HepG2 (cell line): Measurements from ENCODE around the gene THOC7.

Experiments used
- CTCF ChIP-seq: sonication (generic); formaldehyde crosslinking; IDR thresholded peaks from 2 replicates; pipeline ENCODE4 v1.5.0; 2020; ENCODE audit warnings: mild to moderate bottlenecking, missing genetic modification reagents, moderate library complexity
- EP300 ChIP-seq, 3 experiments: sonication (generic) in 1 of 3; formaldehyde crosslinking in 1 of 3; IDR thresholded peaks; 2 replicates each; pipeline versions ENCODE4 v1.5.1 to v1.6.1; 2011 to 2020; ENCODE audit warnings: low read depth in 2 of 3, low read length in 2 of 3, borderline replicate concordance in 1 of 3, improper control_type of control experiment in 1 of 3, mild to moderate bottlenecking in 1 of 3, missing genetic modification reagents in 1 of 3, moderate library complexity in 1 of 3
- ESRRA ChIP-seq: sonication (generic); formaldehyde crosslinking; IDR thresholded peaks from 2 replicates; pipeline ENCODE4 v1.5.1; 2020; ENCODE audit warnings: mild to moderate bottlenecking, low read depth, missing genetic modification reagents
- ETV6 ChIP-seq: sonication (generic); formaldehyde crosslinking; conservative IDR thresholded peaks from 2 replicates; pipeline ENCODE4 v1.4.0; 2020; ENCODE audit warnings: missing genetic modification reagents
- FOXC1 ChIP-seq: sonication (generic); formaldehyde crosslinking; IDR thresholded peaks from 2 replicates; pipeline ENCODE4 v1.8.0; 2022; ENCODE audit warnings: mild to moderate bottlenecking, missing genetic modification reagents, borderline replicate concordance
- GABPA ChIP-seq, 2 experiments: IDR thresholded peaks; 2 replicates each; pipeline ENCODE4 v1.6.1; 2011 to 2016; ENCODE audit warnings: low read depth in 2 of 2, low read length in 1 of 2, missing biosample characterization in 1 of 2, missing genetic modification characterization in 1 of 2
- JUNB ChIP-seq: sonication (generic); formaldehyde crosslinking; IDR thresholded peaks from 2 replicates; pipeline ENCODE4 v1.8.0; 2022; ENCODE audit warnings: missing genetic modification reagents, mild to moderate bottlenecking, borderline replicate concordance
- POGZ ChIP-seq: sonication (generic); formaldehyde crosslinking; IDR thresholded peaks from 2 replicates; pipeline ENCODE4 v1.4.0; 2020; ENCODE audit warnings: mild to moderate bottlenecking, missing genetic modification reagents
- TCF12 ChIP-seq, 2 experiments: fragments of 450-650 bp in 1 of 2; sonication (generic) in 1 of 2; formaldehyde crosslinking in 1 of 2; IDR thresholded peaks; 2 replicates each; pipeline versions ENCODE4 v1.6.1 to v1.8.0; 2017 to 2022; ENCODE audit warnings: antibody characterized with exemption in 1 of 2, mild to moderate bottlenecking in 1 of 2, missing genetic modification reagents in 1 of 2, moderate library complexity in 1 of 2
- ZNF224 ChIP-seq: sonication (generic); formaldehyde crosslinking; IDR thresholded peaks from 2 replicates; pipeline ENCODE4 v1.5.0; 2020; ENCODE audit warnings: mild to moderate bottlenecking, missing genetic modification reagents
- ZNF839 ChIP-seq: sonication (generic); formaldehyde crosslinking; IDR thresholded peaks from 2 replicates; pipeline ENCODE4 v1.4.0; 2020; ENCODE audit warnings: missing genetic modification reagents, mild to moderate bottlenecking, borderline replicate concordance

GRCh38 chr3:63892773-63893352 is 29.3 kb upstream of the THOC7 start:
- TF ChIP-seq ESRRA (CRISPR knock-in tag) (no peak), JUNB (no peak), TCF12 (IDR thresholded peaks at IDR 0.05) (no peak), TCF12 (CRISPR knock-in tag; IDR thresholded peaks at IDR 0.05) (no peak), CTCF (no peak), ZNF839 (CRISPR knock-in tag) (no peak), FOXC1 (no peak), GABPA (IDR thresholded peaks at IDR 0.05; ENCODE audit: low read depth, low read length) (no peak), GABPA (CRISPR knock-in tag; IDR thresholded peaks at IDR 0.05; ENCODE audit: low read depth) (no peak), ETV6 (CRISPR knock-in tag) (no peak), EP300 (IDR thresholded peaks at IDR 0.05; ENCODE audit: low read depth in 2 of 2, low read length in 2 of 2) (no peak), EP300 (CRISPR knock-in tag; IDR thresholded peaks at IDR 0.05; ENCODE audit: borderline replicate concordance) (no peak), ZNF224 (CRISPR knock-in tag) (no peak), POGZ (CRISPR knock-in tag) (no peak)
